ENCODE data around the gene FMC1.
A peak's percentile ranks its signal among the peaks of the same experiment; 100 is the strongest.
"Not testable (repeated sequence)": the region's sequence is repeated elsewhere in the genome, so short reads cannot be mapped to it uniquely, and the experiment has no call there.

Gene FMC1

GRCh38 chr7:139329119-139329518 lies 12.0 kb upstream of the FMC1 start:
- TF ChIP-seq CTCF (IDR thresholded peaks at IDR 0.05; ENCODE audit: low read length, missing control alignments) = no peak
- no peak for DNase-seq (ENCODE audit: low read depth)
- no peak overlapping the region for H3K4me3 ChIP-seq (replicated peaks; ENCODE audit: low read depth, low read length)

- DNase-seq (ENCODE audit: low read depth) = no peak
- no peak overlapping the region for H3K4me3 ChIP-seq (replicated peaks; ENCODE audit: low read depth, low read length)
- no peak for TF ChIP-seq CTCF (IDR thresholded peaks at IDR 0.05; ENCODE audit: low read length, missing control alignments)
Observed at GRCh38 chr7:139330333-139331030, 10.7 kb upstream of the FMC1 start.

- no peak overlapping the region for H3K4me3 ChIP-seq (replicated peaks; ENCODE audit: low read depth, low read length)
- TF ChIP-seq CTCF (IDR thresholded peaks at IDR 0.05; ENCODE audit: low read length, missing control alignments) = no peak
- no peak for DNase-seq (ENCODE audit: low read depth)
Observed at GRCh38 chr7:139332697-139333359, 8.3 kb upstream of the FMC1 start.

GRCh38 chr7:139333443-139333842 lies 7.7 kb upstream of the FMC1 start:
- not testable (repeated sequence) for DNase-seq (ENCODE audit: low read depth); H3K4me3 ChIP-seq (replicated peaks; ENCODE audit: low read depth, low read length)

DNA sequence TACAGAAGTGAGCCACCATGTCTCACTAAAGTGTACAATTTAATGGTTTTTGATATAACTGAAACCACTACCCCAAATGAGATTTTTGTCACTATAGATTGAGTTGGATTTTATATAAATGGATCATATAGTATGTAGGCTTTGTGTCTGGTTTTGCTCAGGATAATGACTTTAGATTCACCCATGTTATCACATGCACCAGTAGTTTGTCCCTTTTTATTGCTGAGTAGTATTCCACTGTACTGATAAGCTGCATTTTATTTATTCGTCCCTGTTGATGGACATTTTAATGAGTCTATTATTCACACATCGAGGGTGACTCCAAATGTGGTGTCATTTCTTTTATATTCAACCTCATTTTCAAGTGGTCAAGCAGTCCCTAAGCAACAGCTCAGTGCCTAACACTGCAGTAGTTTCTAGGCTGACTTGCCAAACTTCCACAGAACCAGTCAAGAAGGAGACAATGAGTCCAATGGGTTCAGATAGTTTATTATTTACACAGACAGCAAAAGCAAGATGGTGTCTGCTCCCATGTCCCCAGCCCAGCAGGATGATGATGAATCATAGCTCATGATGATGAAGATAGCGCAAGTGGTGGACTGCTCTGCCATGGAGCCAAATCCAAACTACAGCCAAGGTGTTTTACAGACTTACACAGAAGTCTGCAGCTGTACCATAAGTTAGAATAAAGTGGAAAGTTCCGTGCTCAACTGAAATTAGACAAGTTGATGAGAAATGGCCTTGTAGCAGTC lies 6.6 kb upstream of the FMC1 start:
- no peak for DNase-seq (ENCODE audit: low read depth)
- H3K4me3 ChIP-seq (replicated peaks; ENCODE audit: low read depth, low read length) = no peak overlapping the region
- no peak for TF ChIP-seq CTCF (IDR thresholded peaks at IDR 0.05; ENCODE audit: low read length, missing control alignments)

- no peak overlapping the region for H3K4me3 ChIP-seq (replicated peaks; ENCODE audit: low read depth, low read length)
- no peak for DNase-seq (ENCODE audit: low read depth)
- no peak for TF ChIP-seq CTCF (IDR thresholded peaks at IDR 0.05; ENCODE audit: low read length, missing control alignments)
Observed at GRCh38 chr7:139339025-139339424, 2.1 kb upstream of the FMC1 start.

DNA sequence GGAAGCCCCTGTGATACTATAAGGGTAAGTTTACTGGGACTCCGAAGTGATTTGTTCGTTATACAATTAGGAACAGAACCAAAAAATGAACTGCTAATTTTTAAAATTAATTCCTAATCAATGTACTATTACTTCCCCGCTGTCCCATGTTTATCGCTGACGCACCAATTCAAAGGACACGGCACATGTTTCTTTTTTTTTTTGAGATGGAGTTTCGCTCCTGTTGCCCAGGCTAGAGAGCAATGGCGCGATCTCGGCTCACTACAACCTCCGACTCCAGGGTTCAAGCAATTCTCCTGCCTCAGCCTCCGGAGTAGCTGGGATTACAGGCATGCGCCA lies 1.5 kb upstream of the FMC1 start:
- TF ChIP-seq CTCF (IDR thresholded peaks at IDR 0.05; ENCODE audit: low read length, missing control alignments) = no peak
- DNase-seq (ENCODE audit: low read depth) = no peak
- H3K4me3 ChIP-seq (replicated peaks; ENCODE audit: low read depth, low read length) = peak overlapping the region; percentile 94

Data from fibroblast of pulmonary artery (primary cell).